NCI-H1436 (cell line): ENCODE measurements around the gene SUGT1.
"Not testable (repeated sequence)": the region's sequence is repeated elsewhere in the genome, so short reads cannot be mapped to it uniquely, and the experiment has no call there.

Source experiments
- DNase-seq: peaks from one replicate; lab custom pipeline; 2025; lab: John Stamatoyannopoulos, UW

SUGT1 gene

DNA sequence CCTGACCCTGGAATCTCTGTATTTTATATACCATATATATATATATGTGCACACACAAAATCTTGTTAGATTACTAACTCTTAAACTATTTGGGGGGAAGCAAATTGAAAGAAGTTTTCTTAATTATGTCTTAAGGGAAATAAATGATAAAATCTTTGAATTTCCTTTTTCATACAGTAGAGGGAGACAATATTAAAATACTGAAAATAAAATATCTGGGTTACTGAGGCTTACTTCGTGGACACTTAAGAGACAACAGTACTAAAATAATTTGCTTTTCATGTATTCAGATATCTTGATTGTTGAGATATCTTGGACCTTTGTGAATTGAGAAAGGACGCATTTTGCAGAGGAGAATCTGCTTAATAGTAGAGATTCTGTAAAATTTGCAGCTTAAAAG is 17.0 kb downstream of the SUGT1 start:
- no peak for DNase-seq

DNA sequence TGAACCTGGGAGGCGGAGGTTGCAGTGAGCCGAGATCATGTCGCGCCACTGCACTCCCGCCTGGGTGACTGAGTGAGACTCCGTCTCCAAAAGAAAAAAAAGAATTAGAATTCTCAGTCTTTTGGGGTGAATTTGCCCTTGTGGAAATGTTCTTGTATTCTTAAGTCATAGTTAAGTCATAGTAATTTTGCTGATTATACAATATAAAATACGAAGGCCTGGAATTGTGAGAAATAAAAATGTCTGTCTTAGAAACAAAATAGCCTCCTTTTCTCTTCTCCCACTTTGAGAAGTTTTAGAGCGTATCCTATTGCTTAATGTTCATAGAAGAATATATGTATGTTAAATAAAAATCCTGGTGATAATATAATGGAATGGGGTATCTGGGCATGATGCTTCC is 18.1 kb downstream of the SUGT1 start:
- no peak for DNase-seq

- no peak for DNase-seq
Observed at GRCh38 chr13:52673465-52673864, 20.8 kb downstream of the SUGT1 start.

DNA sequence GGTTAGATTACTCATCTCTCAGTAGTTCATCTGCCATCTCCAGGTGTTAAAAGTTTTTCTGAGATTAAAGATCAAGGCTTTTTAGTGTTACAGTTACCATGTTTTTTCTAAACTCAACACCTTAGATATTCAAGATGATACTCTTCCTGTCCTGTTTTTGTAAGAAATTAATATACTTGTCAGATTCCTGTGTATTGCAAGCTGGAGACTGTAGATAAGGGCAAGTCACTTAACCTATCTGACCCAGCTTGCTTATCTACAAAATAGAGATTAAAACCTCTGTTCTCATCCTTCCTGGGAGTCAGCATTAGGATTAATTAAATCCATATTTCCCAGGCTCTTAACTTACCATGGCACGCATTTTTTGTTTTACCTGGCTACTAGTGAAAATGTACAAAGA is 25.2 kb downstream of the SUGT1 start:
- DNase-seq, result no peak

DNA sequence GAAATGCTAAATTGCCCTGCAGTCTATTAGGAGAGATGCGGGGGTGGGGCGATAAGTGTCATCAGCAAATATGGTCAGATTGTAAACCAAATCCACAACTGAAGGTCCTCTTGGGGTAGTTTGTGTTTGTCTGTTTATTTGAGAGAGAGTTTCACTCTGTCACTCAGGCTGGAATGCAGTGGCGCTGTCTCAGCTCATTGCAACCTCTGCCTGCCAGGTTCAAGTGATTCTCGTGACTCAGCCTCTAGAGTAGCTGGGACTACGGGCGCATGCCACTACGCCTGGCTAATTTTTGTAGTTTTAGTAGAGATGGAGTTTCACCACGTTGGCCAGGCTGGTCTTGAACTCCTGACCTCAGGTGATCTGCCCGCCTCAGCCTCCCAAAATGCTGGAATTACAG is 33.2 kb downstream of the SUGT1 start:
- DNase-seq, result not testable (repeated sequence)

DNA sequence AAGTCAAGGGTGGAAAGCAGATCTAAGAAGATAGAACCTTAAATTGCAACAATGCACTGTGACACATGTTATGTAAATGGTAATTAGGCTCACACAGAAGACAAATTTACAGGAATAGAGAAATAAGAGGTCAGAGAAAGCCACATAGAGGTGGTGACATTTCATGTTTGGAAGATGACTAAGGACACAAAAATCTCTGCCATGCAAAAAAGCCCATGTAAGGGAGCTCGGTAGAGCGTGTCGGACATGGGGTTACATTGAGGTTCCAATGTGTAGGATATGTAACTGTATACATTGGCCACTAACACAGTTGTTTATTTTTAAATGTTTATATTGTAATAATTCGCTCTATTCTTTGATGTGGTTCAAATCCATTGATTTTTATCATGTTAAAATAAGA is 33.7 kb downstream of the SUGT1 start:
- no peak for DNase-seq

DNA sequence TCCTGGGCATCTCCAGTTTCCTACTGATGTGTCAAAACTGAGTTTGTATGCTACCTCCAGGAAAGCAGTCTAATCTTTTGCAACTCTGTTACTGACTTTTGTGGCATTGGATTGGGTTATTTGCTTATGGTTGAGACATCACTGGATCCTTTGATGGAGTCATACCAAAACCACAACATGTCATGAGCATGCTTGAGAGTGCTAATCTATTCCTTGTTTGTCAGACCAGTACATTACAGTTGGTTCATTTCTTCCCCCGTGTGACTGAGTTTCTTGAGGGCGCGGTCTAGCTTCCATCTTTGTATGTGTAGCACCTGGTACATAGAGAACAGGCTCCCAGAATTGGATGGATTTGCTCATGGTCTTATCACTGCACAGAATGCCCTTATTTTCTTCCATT is 43.2 kb downstream of the SUGT1 start:
- DNase-seq, result no peak

DNA sequence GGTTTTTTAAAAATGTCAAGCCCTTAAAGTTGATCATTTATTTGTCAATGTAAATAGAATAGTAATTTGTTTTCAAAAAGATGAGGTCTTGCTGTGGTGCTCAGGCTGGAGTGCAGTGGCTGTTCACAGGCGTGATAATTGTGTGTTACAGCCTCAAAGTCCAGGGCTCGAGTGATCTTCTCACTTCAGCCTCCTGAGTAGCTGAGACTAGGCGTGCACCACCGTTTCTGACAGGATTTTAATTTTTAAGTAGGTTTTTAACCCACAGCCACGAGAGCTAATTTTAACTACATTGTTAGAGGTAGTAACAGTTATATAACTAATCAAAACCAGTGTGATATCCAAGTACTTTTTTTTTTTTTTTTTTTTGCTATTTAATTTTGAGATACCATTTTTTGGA is 43.9 kb downstream of the SUGT1 start:
- no peak for DNase-seq

- no peak for DNase-seq
Observed at GRCh38 chr13:52701728-52702465, 49.3 kb downstream of the SUGT1 start.

GRCh38 chr13:52703482-52703881 is 50.8 kb downstream of the SUGT1 start:
- no peak for DNase-seq

- no peak for DNase-seq
Observed at GRCh38 chr13:52706081-52706480, 53.4 kb downstream of the SUGT1 start.

DNA sequence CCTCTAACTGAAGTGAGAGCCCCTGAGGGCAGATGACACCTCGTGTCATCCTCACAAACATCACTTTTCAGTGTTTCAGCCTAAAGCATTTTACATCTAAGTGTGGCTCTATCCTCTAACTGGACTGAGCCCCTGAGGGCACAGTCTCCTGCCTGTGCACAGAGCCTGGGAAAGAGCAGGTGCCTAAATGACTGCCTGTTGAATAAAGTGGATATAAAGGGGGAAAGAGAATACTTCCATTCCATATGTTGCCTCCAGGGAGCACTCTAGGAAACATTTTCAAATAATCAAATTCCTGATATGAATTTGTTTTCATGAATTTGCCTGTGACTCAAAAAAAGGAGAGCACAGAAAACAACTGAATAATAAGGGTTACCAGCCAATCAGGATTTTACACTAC is 54.7 kb downstream of the SUGT1 start:
- no peak for DNase-seq

DNA sequence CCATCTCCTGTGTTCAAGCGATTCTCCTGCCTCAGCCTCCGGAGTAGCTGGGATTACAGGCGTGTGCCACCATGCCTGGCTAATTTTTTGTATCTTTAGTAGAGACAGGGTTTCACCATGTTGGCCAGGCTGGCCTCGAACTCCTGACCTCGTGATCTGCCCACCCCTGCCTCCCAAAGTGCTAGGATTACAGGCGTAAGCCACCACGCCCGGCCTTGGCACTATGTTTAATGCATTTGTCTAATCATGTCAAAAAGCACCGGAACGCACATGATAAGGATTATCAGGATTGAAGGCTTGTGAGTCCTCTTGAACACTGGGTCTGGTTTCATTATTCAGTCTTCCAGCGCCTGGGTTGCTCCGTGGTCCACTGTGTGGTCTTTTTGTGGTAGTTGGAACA is 55.6 kb downstream of the SUGT1 start:
- DNase-seq, result not testable (repeated sequence)

DNA sequence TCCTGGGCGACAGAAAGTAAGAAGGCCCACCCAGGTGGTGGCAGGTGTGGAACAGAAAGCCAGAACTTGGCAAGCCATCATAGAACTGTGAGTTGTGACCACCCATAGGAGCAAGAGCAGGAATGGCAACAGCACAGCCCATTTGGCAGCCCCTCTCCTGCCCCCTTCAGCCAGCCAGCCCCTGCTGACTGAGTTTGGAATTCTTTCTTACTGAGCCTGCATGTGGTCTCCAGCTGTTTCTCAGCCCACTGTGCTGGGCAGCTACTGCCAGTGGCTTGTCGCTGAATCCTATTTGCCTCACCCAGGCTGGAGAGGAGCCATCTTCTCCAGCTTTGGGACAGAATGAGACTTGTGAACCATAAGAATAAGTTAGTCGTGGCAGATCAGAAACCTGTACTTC is 58.6 kb downstream of the SUGT1 start:
- DNase-seq, result no peak

GRCh38 chr13:52712385-52712784 is 59.7 kb downstream of the SUGT1 start:
- DNase-seq, result no peak

GRCh38 chr13:52713894-52714293 is 61.3 kb downstream of the SUGT1 start:
- DNase-seq, result no peak

- DNase-seq, result not testable (repeated sequence)
Observed at GRCh38 chr13:52720904-52721303, 68.3 kb downstream of the SUGT1 start.

- DNase-seq, result not testable (repeated sequence)
Observed at GRCh38 chr13:52721356-52721755, 68.7 kb downstream of the SUGT1 start.

DNA sequence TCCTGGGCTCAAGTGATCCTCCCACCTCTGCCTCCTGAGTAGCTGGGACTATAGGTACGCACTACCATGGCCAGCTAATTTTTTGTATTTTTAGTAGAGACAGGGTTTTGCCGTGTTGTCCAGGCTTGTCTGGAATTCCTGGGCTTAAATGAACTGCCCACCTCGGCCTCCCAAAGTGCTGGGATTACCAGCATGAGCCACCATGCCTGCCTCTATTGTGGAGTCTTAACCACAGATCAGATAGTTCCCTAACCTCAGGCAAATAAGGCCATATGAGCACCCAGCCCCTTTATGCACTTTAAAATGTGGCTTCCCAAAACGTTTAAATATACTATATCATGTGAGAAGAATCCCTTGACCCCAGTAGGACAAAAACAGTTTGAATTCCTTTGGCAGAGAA is 70.5 kb downstream of the SUGT1 start:
- DNase-seq, result no peak

DNA sequence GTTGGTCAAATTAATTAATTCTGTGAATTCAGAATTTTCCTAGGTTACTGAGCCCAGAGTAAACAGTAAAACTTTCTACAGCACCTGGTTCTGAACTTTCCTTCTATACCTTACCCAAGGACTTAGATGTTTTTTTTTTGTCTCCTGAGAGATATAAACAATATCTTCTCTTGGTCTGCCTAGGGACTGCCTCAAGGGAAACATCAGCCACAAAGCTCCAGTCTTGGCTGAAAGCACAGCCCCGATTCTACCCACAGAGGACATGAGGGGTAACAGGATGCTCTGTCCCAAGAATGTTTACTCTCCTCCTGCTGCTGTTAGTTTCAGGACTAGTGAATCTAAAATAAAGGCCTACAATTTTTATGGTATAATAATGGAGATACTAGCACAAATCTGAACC is 72.7 kb downstream of the SUGT1 start:
- no peak for DNase-seq

DNA sequence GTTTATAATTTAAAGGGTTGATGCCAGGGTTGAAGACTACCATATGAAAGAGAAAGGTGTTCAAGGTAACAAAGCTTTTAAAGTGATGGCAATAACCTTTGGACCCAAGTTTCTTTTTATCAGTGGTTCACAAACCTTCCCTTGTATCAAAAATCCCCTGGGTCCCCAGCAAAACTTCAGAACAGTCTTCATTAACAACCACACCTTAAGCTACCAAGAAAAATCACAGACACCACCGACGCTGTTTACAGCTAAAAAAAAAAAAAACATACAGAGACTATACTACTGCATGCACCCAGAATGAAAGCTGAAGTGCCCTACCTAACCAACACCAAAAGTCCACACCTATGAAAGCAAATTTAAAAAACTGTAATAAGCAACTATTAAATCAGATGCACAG is 73.6 kb downstream of the SUGT1 start:
- DNase-seq, result no peak

- DNase-seq, result no peak
Observed at GRCh38 chr13:52734075-52734623, 81.5 kb downstream of the SUGT1 start.

DNA sequence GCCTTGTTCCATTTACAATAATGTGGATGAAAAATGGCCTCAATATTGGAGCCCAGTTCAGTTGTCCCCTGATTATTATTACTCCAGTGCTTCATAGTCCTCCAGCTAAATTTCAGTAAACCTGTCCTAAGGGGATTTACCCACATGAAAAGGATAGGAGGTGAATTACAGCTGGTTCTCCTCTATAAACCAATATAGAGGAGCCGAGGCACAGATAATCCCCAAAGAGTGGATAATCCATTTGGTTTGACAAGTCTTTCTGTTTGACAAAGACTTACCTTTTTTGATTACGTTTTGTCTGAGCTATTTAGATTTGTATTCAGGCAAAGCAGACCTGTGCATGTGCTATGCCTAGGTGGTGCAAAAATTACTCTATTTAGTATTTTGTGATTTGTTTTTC is 84.3 kb downstream of the SUGT1 start:
- no peak for DNase-seq

DNA sequence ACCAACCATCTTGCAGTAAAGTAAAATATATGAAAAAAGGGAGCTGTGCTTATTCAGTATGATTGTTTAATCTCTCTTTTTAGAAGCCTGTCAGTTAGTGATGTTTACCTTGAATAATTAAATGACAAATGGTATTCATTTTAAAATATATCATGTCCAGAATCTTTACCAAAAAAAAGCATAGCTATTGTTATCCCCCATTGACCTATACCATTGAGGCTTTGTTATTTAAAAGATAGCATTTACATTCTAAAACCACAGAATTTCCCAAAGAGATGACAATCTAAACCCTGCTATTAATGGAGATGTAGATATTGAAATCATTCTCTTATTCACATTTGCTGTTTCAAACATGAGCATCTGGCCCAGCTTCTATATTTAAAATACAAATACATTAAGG is 84.8 kb downstream of the SUGT1 start:
- DNase-seq, result no peak
